ENCODE data around the gene TBC1D2.

GRCh38 chr9:98230304-98230703 is 25.1 kb downstream of the TBC1D2 start:
- TF ChIP-seq CTCF (IDR thresholded peaks at IDR 0.05; ENCODE audit: insufficient read depth, low read length, poor library complexity, severe bottlenecking) (no peak), EZH2phosphoT487 (conservative IDR thresholded peaks at IDR 0.05; ENCODE audit: low read length) (no peak)

All from SU-DHL-6 (cell line).